Neural progenitor cell (in vitro differentiated cells): ENCODE results near the gene GPR39. TPM values are rescaled to one million over a fixed set of nuclear protein-coding genes. Genes with fewer than 3 reads are reported as not detected.

ENCODE experiments used
- DNase-seq: peaks from one replicate; pipeline ENCODE4 v3.0.0-alpha.2; 2016; ENCODE audit warnings: low spot score
- H2AFZ ChIP-seq: fragments of 200-600 bp; sonication (generic); replicated peaks from 2 replicates; pipeline ENCODE4 v1.6.1; 2016; ENCODE audit warnings: antibody characterized with exemption
- H3F3A ChIP-seq: fragments of 200-600 bp; sonication (generic); 2 replicates; pipeline ENCODE4 v1.6.1; 2016; ENCODE audit warnings: antibody characterized with exemption, low read depth
- H3K27ac ChIP-seq: fragments of 200-600 bp; sonication (generic); 2 replicates; pipeline ENCODE4 v1.5.1; 2016; ENCODE audit warnings: mild to moderate bottlenecking
- H3K27me3 ChIP-seq: fragments of 200-600 bp; sonication (generic); 2 replicates; pipeline ENCODE4 v1.6.1; 2016; ENCODE audit warnings: mild to moderate bottlenecking, moderate library complexity
- H3K36me3 ChIP-seq: fragments of 200-600 bp; sonication (generic); 2 replicates; pipeline ENCODE4 v1.5.1; 2016
- H3K4me1 ChIP-seq: fragments of 200-600 bp; sonication (generic); 2 replicates; pipeline ENCODE4 v1.6.1; 2016; ENCODE audit warnings: mixed run types
- H3K4me2 ChIP-seq: fragments of 200-600 bp; sonication (generic); 2 replicates; pipeline ENCODE4 v1.6.1; 2016
- H3K4me3 ChIP-seq: fragments of 200-600 bp; sonication (generic); 2 replicates; pipeline ENCODE4 v1.5.1; 2016
- H3K79me2 ChIP-seq: fragments of 200-600 bp; sonication (generic); 2 replicates; pipeline ENCODE4 v1.6.1; 2016; ENCODE audit warnings: low read depth
- H3K9ac ChIP-seq: fragments of 200-600 bp; sonication (generic); 2 replicates; pipeline ENCODE4 v1.6.1; 2016
- H3K9me3 ChIP-seq: fragments of 200-600 bp; sonication (generic); 2 replicates; pipeline ENCODE4 v1.5.1; 2016; ENCODE audit warnings: low read depth
- H4K20me1 ChIP-seq: fragments of 200-600 bp; sonication (generic); 2 replicates; pipeline ENCODE4 v1.6.1; 2016; ENCODE audit warnings: low read depth
- H3K27ac Mint-ChIP-seq: 3 replicates; pipeline ENCODE4 v1.8.0; 2021; ENCODE audit warnings: mixed read lengths
- H3K27me3 Mint-ChIP-seq: 2 replicates; pipeline ENCODE4 v1.8.0; 2022; ENCODE audit warnings: low read depth, mild to moderate bottlenecking, inconsistent platforms, moderate library complexity, mixed read lengths; ENCODE audit not compliant: insufficient read depth
- H3K36me3 Mint-ChIP-seq: 3 replicates; pipeline ENCODE4 v1.8.0; 2021; ENCODE audit warnings: mixed read lengths
- H3K4me1 Mint-ChIP-seq: 3 replicates; pipeline ENCODE4 v1.8.0; 2021; ENCODE audit warnings: mixed read lengths
- H3K4me3 Mint-ChIP-seq: 3 replicates; pipeline ENCODE4 v1.8.0; 2021; ENCODE audit warnings: mild to moderate bottlenecking, moderate library complexity, mixed read lengths
- H3K9me3 Mint-ChIP-seq: 3 replicates; pipeline ENCODE4 v1.8.0; 2020; ENCODE audit warnings: mixed read lengths
- CTCF ChIP-seq: fragments of 200-600 bp; sonication (generic); IDR thresholded peaks from 2 replicates; pipeline ENCODE4 v1.5.1; 2017; ENCODE audit warnings: antibody characterized with exemption, mild to moderate bottlenecking
- EZH2 ChIP-seq: fragments of 200-600 bp; sonication (generic); IDR thresholded peaks from 2 replicates; pipeline ENCODE4 v1.6.1; 2017; ENCODE audit warnings: antibody characterized with exemption, mild to moderate bottlenecking, moderate library complexity
- EZH2phosphoT487 ChIP-seq: fragments of 200-600 bp; sonication (generic); IDR thresholded peaks from 2 replicates; pipeline ENCODE4 v1.6.1; 2017; ENCODE audit warnings: antibody characterized with exemption
- total RNA-seq: library from RNA; depleted of rRNA; stranded (reverse); fragments of >200 nt; gene quantifications from 2 replicates; pipeline ENCODE4 v1.2.3, GENCODE V29; 2015; ENCODE audit warnings: low replicate concordance

The GPR39 gene
- total RNA-seq, 1 donor from 2014 or later, result 0.28 TPM

DNA sequence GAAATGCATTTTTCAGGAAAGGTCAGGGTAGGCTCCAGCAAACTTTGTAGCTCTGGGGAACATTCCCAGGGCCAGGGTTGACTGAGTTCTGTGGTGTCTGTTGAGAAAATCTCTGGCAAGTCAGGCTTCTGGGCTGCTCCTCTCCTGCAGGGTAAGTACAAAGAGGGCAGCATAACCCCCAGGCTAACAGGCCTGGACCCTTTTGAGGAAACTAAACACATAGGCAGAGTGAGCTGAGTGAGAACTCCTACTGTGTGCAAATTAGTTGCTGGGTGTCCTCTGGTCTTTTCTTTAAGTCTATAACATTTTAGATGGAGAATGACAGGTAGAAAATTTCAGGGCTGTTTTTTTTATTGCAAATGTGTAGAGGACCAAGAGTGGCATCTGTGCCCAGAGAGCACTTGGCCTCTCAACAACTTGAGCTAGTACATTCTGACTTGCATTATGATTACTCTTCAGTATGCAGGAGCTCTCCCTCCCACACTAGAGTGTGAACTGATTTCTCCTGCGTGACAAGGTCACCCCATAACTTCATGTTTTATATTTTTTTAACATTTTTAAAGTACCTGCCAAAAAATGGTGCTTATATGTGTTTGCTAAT is 49.9 kb downstream of the GPR39 start:
- no peaks in the 10 kb centered on the region for H4K20me1 ChIP-seq
- Mint-ChIP-seq H3K9me3 (peaks cover 36% of the 10 kb centered on the region), H3K27ac (no peak overlapping the region), H3K4me3 (no peak overlapping the region), H3K27me3 (peaks cover 3% of the 10 kb centered on the region), H3K4me1 (peaks cover 6% of the 10 kb centered on the region), H3K36me3 (no peaks in the 10 kb centered on the region)
- no peak overlapping the region for H2AFZ ChIP-seq
- H3K9ac ChIP-seq, result no peak overlapping the region
- H3K4me3 ChIP-seq, result no peak overlapping the region
- H3K4me1 ChIP-seq, result no peaks in the 10 kb centered on the region
- no peaks in the 10 kb centered on the region for H3K36me3 ChIP-seq
- peaks cover 12% of the 10 kb centered on the region for H3K9me3 ChIP-seq
- TF ChIP-seq EZH2phosphoT487 (no peak), EZH2 (no peak), CTCF (no peak)
- H3K4me2 ChIP-seq, result no peak overlapping the region
- H3K79me2 ChIP-seq, result no peaks in the 10 kb centered on the region
- no peak for DNase-seq
- H3K27ac ChIP-seq, result no peak overlapping the region
- H3F3A ChIP-seq, result no peaks in the 10 kb centered on the region
- no peaks in the 10 kb centered on the region for H3K27me3 ChIP-seq

DNA sequence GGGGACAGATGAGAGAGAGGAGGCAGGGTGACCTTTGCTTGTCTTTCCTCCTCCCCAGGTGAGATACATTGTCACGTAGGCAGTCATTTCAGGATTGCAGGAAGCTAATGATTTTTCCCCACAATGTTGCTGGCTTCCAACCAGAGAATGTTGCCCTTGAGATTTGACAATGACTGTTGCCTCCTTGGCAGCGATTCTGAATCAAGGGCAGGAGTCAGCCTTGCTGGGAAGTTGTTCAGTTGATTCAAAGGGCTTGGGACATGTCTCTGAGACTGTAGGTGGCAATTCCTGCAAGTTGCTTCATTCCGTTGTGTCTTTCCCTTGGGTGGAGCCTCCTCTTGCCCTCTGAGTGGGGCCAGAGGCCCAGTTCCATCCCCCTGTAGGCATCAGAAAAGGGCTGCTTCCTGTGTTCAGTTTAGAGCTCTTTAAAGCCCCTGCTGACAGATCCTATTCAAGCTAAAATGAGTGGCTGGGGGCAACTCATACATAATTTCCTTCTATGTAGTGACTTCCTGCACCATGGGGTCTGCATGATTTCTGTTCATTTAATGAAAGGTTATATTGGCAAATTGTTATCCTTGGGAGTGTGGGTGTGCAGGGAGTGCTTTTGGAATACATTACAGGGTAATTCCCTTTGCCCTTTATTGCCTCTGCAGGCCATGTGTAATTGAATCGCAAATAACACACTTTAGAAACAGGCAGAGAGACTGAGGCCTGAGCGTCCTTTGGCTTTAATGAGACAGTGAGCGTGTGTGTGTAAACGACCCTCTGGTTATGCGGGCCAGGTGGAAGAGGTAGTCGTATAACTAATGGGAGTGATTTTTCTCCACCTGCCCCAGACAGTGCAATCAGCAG is 52.4 kb downstream of the GPR39 start:
- Mint-ChIP-seq H3K27me3 (peaks cover 3% of the 10 kb centered on the region), H3K9me3 (peaks cover 32% of the 10 kb centered on the region), H3K4me3 (no peak overlapping the region), H3K27ac (no peak overlapping the region), H3K36me3 (no peaks in the 10 kb centered on the region), H3K4me1 (peaks cover 6% of the 10 kb centered on the region)
- Histone ChIP-seq H3K27ac (no peak overlapping the region), H2AFZ (no peak overlapping the region), H3K4me3 (no peak overlapping the region), H3K9ac (no peak overlapping the region), H3K27me3 (no peaks in the 10 kb centered on the region), H3K4me2 (no peak overlapping the region), H3K79me2 (no peaks in the 10 kb centered on the region), H3K9me3 (peaks cover 12% of the 10 kb centered on the region), H3F3A (no peaks in the 10 kb centered on the region), H3K4me1 (no peaks in the 10 kb centered on the region), H4K20me1 (no peaks in the 10 kb centered on the region), H3K36me3 (no peaks in the 10 kb centered on the region)
- no peak for DNase-seq
- TF ChIP-seq CTCF (no peak), EZH2phosphoT487 (no peak), EZH2 (no peak)

DNA sequence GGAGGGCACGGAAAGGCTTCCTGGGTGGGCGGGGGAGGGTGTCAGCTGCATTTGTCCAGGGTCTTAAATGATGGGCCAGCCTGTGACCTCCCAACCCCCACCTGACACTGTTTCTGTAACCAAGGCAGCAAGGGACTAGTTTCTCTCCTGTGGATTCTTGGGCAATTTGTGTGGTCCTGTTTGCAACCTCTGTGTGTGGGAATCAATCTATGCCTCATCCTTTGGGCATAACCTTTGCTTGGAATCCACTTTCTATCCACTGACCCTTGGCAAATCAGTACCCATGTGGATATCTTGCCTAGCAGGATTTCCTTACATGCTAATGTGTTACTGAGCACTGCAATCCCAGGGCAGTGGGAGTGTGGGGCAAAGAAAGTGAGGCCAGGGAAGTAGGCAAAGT is 54.1 kb downstream of the GPR39 start:
- H3K4me3 Mint-ChIP-seq, result no peak overlapping the region
- no peaks in the 10 kb centered on the region for H3K79me2 ChIP-seq
- H3K27ac Mint-ChIP-seq, result no peak overlapping the region
- no peak overlapping the region for H3K4me3 ChIP-seq
- no peak for DNase-seq
- no peaks in the 10 kb centered on the region for H3K36me3 ChIP-seq
- peaks cover 6% of the 10 kb centered on the region for H3K4me1 Mint-ChIP-seq
- no peaks in the 10 kb centered on the region for H3K36me3 Mint-ChIP-seq
- no peaks in the 10 kb centered on the region for H3K27me3 ChIP-seq
- H3K4me2 ChIP-seq, result no peak overlapping the region
- no peaks in the 10 kb centered on the region for H3K4me1 ChIP-seq
- no peak overlapping the region for H3K9ac ChIP-seq
- no peak overlapping the region for H2AFZ ChIP-seq
- no peak for TF ChIP-seq EZH2
- TF ChIP-seq EZH2phosphoT487, result no peak
- no peak for TF ChIP-seq CTCF
- H3K27me3 Mint-ChIP-seq, result no peaks in the 10 kb centered on the region
- H3F3A ChIP-seq, result no peaks in the 10 kb centered on the region
- no peak overlapping the region for H3K27ac ChIP-seq
- no peaks in the 10 kb centered on the region for H4K20me1 ChIP-seq
- H3K9me3 ChIP-seq, result peaks cover 8% of the 10 kb centered on the region
- peaks cover 18% of the 10 kb centered on the region for H3K9me3 Mint-ChIP-seq
